GM12874 (cell line): ENCODE results near the gene CD248.

Experiments
- TF ChIP-seq, protein P1 (sequence below): IDR thresholded peaks from 2 replicates; pipeline ENCODE4 v1.5.1; 2011; ENCODE audit warnings: low read depth, mild to moderate bottlenecking, control low read depth, low read length, moderate library complexity; ENCODE audit not compliant: insufficient read depth

CD248 gene

DNA sequence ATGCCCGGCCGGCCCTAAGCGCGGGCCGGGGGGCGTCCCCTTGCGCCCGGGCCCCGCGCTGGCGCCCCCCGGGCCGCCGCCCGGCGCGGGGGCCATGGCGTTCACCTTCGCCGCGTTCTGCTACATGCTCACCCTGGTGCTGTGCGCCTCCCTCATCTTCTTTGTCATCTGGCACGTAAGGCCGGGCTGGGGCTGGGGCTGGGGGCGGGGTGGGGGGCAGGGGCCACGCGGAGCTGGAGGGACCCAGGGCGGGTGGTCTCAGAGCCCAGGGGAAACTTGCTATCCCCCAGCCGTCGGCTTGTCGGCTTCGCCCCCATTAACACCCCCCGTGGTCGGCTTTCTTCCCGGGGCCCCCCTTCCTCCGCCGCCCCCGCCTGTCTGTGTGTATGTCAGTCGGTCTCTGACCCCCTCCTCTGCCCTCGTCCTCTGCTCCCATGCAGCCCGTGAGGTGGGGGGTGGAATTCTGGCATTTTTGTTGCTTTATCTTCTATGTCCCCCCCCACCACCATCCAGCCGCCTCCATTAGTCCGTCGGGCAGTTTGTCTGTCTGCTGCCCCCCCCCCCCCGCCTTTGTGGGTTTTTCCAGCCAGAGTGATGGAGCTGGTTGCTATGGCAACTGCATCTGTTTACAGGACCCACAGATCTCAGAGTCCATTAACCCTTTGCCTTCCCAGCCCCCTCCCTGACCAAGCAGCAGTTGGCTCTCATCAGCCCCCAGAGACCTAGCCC lies 38.3 kb downstream of the CD248 start:
- TF ChIP-seq, protein P1, sequence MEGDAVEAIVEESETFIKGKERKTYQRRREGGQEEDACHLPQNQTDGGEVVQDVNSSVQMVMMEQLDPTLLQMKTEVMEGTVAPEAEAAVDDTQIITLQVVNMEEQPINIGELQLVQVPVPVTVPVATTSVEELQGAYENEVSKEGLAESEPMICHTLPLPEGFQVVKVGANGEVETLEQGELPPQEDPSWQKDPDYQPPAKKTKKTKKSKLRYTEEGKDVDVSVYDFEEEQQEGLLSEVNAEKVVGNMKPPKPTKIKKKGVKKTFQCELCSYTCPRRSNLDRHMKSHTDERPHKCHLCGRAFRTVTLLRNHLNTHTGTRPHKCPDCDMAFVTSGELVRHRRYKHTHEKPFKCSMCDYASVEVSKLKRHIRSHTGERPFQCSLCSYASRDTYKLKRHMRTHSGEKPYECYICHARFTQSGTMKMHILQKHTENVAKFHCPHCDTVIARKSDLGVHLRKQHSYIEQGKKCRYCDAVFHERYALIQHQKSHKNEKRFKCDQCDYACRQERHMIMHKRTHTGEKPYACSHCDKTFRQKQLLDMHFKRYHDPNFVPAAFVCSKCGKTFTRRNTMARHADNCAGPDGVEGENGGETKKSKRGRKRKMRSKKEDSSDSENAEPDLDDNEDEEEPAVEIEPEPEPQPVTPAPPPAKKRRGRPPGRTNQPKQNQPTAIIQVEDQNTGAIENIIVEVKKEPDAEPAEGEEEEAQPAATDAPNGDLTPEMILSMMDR: no peak

GRCh38 chr11:66277471-66278362 lies 39.1 kb downstream of the CD248 start, which contains the start of gene CNIH2:
CNIH2 (plus strand) TSS chr11:66278175; CDS start chr11:66278457, 282 bp downstream.
- TF ChIP-seq, protein P1: no peak

DNA sequence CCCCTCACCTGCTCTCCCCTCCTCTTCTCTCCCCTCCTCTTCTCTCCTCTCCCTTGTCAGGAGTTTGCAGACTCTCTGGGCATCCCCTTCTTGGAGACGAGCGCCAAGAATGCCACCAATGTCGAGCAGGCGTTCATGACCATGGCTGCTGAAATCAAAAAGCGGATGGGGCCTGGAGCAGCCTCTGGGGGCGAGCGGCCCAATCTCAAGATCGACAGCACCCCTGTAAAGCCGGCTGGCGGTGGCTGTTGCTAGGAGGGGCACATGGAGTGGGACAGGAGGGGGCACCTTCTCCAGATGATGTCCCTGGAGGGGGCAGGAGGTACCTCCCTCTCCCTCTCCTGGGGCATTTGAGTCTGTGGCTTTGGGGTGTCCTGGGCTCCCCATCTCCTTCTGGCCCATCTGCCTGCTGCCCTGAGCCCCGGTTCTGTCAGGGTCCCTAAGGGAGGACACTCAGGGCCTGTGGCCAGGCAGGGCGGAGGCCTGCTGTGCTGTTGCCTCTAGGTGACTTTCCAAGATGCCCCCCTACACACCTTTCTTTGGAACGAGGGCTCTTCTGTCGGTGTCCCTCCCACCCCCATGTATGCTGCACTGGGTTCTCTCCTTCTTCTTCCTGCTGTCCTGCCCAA lies 40.7 kb downstream of the CD248 start:
- TF ChIP-seq, protein P1: no peak

- TF ChIP-seq, protein P1: no peak
Measured at GRCh38 chr11:66275396-66275795, 41.4 kb downstream of the CD248 start.

GRCh38 chr11:66274219-66274618 lies 42.6 kb downstream of the CD248 start:
- TF ChIP-seq, protein P1: no peak

DNA sequence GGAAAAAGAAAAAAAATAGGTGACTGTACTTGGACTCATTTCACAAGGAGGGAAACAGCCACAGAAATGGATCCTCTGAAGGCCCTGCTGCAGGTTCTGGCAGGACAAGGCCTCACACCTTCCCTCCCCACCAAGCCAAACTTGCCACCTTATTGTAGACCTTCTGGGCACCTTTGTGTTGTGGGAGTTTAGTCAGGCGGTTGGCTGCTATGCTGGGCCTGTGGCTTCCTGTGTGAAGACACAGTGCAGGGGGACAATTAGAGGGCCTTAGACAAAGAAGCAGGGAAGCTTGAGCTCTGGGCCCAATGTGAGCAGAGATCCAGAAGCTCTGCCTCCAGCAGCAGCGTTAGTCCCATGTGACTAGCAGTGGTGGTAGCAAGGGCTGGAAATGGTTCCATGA lies 44.2 kb downstream of the CD248 start:
- TF ChIP-seq, protein P1: no peak

DNA sequence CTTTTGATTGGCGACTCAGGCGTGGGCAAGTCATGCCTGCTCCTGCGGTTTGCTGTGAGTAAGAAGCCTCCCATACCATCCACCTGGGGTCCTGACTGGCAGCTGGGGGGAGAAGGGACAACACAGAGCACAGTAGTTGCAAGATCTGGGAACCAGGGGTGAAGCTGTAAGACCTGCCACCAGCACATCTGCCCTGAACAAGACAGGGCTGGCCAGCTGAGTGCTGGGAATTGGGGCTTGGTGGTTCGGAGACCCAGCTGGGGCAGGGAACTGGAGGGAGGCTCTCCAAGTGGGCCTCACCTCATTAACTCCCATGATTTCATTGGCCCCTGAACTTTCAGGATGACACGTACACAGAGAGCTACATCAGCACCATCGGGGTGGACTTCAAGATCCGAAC lies 45.0 kb downstream of the CD248 start:
- TF ChIP-seq, protein P1: no peak
